PFSK-1 (cell line): Measurements from ENCODE around the gene VPS13D.

Source experiments
- TAF1 ChIP-seq: IDR thresholded peaks from 2 replicates; pipeline ENCODE4 v1.6.1; 2012; ENCODE audit warnings: low read length, control low read depth, borderline replicate concordance; ENCODE audit not compliant: insufficient read depth
- TF ChIP-seq, protein P1 (sequence below), 2 experiments: IDR thresholded peaks; 2 replicates each; pipeline versions ENCODE4 v1.6.1 to v1.8.0; 2011 to 2012; ENCODE audit warnings: low read depth in 2 of 2, low read length in 2 of 2, control low read depth in 1 of 2, inconsistent platforms in 1 of 2, mild to moderate bottlenecking in 1 of 2, moderate library complexity in 1 of 2; ENCODE audit not compliant: insufficient read depth in 1 of 2

DNA sequence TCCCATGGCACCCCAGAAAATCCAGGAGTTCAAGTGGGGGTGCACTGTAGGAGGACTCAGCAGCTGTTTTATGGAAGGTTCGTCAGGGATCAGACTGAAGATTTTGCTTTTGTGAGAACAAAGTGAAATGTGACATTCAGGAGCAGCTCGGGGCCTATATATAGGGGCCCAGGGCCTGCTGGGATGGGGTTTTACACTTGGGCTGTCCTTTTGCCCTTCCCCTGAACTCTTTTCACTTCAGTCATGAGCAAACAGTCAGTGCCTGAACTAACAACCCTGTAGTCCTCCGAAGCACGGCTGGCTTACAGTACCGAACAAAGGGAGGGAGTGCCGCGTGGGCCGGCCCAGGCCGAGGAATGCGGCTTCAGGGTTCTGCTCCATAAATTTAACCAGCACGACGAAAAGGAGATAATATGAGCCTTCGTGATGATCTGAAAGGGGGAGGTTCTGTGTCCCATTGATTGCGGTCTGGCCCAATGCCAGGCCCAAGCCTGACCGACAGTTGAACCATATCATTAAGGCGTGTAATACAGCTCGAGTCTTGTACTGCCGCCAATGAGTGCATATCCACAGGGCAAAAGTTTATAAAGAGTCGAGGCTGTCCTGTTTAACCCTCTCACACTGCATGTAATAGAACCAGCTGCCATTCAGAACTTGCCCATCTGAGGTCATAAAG is 248.2 kb downstream of the VPS13D start:
- TF ChIP-seq, protein P1, sequence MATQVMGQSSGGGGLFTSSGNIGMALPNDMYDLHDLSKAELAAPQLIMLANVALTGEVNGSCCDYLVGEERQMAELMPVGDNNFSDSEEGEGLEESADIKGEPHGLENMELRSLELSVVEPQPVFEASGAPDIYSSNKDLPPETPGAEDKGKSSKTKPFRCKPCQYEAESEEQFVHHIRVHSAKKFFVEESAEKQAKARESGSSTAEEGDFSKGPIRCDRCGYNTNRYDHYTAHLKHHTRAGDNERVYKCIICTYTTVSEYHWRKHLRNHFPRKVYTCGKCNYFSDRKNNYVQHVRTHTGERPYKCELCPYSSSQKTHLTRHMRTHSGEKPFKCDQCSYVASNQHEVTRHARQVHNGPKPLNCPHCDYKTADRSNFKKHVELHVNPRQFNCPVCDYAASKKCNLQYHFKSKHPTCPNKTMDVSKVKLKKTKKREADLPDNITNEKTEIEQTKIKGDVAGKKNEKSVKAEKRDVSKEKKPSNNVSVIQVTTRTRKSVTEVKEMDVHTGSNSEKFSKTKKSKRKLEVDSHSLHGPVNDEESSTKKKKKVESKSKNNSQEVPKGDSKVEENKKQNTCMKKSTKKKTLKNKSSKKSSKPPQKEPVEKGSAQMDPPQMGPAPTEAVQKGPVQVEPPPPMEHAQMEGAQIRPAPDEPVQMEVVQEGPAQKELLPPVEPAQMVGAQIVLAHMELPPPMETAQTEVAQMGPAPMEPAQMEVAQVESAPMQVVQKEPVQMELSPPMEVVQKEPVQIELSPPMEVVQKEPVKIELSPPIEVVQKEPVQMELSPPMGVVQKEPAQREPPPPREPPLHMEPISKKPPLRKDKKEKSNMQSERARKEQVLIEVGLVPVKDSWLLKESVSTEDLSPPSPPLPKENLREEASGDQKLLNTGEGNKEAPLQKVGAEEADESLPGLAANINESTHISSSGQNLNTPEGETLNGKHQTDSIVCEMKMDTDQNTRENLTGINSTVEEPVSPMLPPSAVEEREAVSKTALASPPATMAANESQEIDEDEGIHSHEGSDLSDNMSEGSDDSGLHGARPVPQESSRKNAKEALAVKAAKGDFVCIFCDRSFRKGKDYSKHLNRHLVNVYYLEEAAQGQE (IDR thresholded peaks at IDR 0.05; ENCODE audit: insufficient read depth in 1 of 2, low read depth in 2 of 2, low read length in 2 of 2), result no peak
- no peak for TF ChIP-seq TAF1
